Fibroblast of lung (primary cell): ENCODE data around the gene CNOT3. TPM values are rescaled to one million over a fixed set of nuclear protein-coding genes. Genes with fewer than 3 reads are reported as not detected.

Source experiments
- DNase-seq, 2 donors: peaks; one replicate each; pipeline versions ENCODE4 v3.0.0 to v3.0.0-alpha.2; 2010; ENCODE audit warnings: low read depth in 2 of 2
- H2AFZ ChIP-seq: 2 replicates; pipeline ENCODE4 v1.5.1; 2012; ENCODE audit warnings: low read length, control low read depth, inconsistent platforms
- H3K27ac ChIP-seq: 2 replicates; pipeline ENCODE4 v1.5.1; 2011; ENCODE audit warnings: low read length, control low read depth; ENCODE audit not compliant: insufficient read depth
- H3K27me3 ChIP-seq: 2 replicates; pipeline ENCODE4 v1.5.1; 2011; ENCODE audit warnings: mild to moderate bottlenecking, low read length; ENCODE audit not compliant: control insufficient read depth, insufficient read depth
- H3K36me3 ChIP-seq: 2 replicates; pipeline ENCODE4 v1.5.1; 2011; ENCODE audit warnings: low read length; ENCODE audit not compliant: control insufficient read depth, insufficient read depth
- H3K4me1 ChIP-seq: 2 replicates; pipeline ENCODE4 v1.5.1; 2011; ENCODE audit warnings: low read length; ENCODE audit not compliant: control insufficient read depth, insufficient read depth; ENCODE audit errors: extremely low read depth
- H3K4me2 ChIP-seq: 2 replicates; pipeline ENCODE4 v1.5.1; 2011; ENCODE audit warnings: low read length, control low read depth; ENCODE audit not compliant: insufficient read depth; ENCODE audit errors: extremely low read depth
- H3K4me3 ChIP-seq, 4 experiments: fragments of 200-600 bp in 1 of 4; sonication (generic) in 1 of 4; replicated peaks in 1 of 4; 2 replicates each; pipeline ENCODE4 v1.5.1; 2011 to 2016; ENCODE audit warnings: low read length in 4 of 4, low read depth in 3 of 4, mild to moderate bottlenecking in 3 of 4, control low read depth in 2 of 4, inconsistent platforms in 1 of 4, mixed read lengths in 1 of 4; ENCODE audit not compliant: insufficient read depth in 1 of 4; ENCODE audit errors: control extremely low read depth in 1 of 4
- H3K79me2 ChIP-seq: 2 replicates; pipeline ENCODE4 v1.5.1; 2012; ENCODE audit warnings: mild to moderate bottlenecking, low read length, inconsistent platforms; ENCODE audit not compliant: control insufficient read depth, insufficient read depth
- H3K9ac ChIP-seq: 2 replicates; pipeline ENCODE4 v1.5.1; 2011; ENCODE audit warnings: mild to moderate bottlenecking, low read length, control low read depth; ENCODE audit not compliant: insufficient read depth
- H3K9me3 ChIP-seq: 2 replicates; pipeline ENCODE4 v1.5.1; 2012; ENCODE audit warnings: low read depth, low read length; ENCODE audit not compliant: control insufficient read depth, insufficient read depth
- H4K20me1 ChIP-seq: 2 replicates; pipeline ENCODE4 v1.5.1; 2011; ENCODE audit warnings: low read length; ENCODE audit not compliant: control insufficient read depth, insufficient read depth; ENCODE audit errors: extremely low read depth
- EZH2 ChIP-seq: IDR thresholded peaks from 2 replicates; pipeline ENCODE4 v1.5.1; 2012; ENCODE audit warnings: low read length, control low read depth, mild to moderate bottlenecking; ENCODE audit errors: missing control alignments
- polyA plus RNA-seq, 2 donors: library from polyadenylated mRNA; depleted of rRNA in 1 of 2; stranded (reverse) in 1 of 2; unstranded in 1 of 2; fragments of >200 nt; gene quantifications; 2 replicates each; pipeline ENCODE4 v1.2.1, GENCODE V29; 2011 to 2012; ENCODE audit warnings: missing spikeins in 1 of 2
- total RNA-seq: library from RNA; depleted of rRNA; stranded (reverse); fragments of >200 nt; gene quantifications from 2 replicates; pipeline ENCODE4 v1.2.1, GENCODE V29; 2014
- TF ChIP-seq, protein P1 (sequence below), 2 donors: IDR thresholded peaks in 1 of 2; conservative IDR thresholded peaks in 1 of 2; 1 replicate in 1 of 2; 2 replicates in 1 of 2; pipeline ENCODE4 v1.5.1; 2011 to 2012; ENCODE audit warnings: low read length in 2 of 2, control low read depth in 1 of 2, inconsistent platforms in 1 of 2, low read depth in 1 of 2, mild to moderate bottlenecking in 1 of 2

The CNOT3 gene
- total and polyA plus RNA-seq, 2 donors (not counting 1 experiment from before 2014, with no cell fraction given), result 10.4 to 10.7 TPM

DNA sequence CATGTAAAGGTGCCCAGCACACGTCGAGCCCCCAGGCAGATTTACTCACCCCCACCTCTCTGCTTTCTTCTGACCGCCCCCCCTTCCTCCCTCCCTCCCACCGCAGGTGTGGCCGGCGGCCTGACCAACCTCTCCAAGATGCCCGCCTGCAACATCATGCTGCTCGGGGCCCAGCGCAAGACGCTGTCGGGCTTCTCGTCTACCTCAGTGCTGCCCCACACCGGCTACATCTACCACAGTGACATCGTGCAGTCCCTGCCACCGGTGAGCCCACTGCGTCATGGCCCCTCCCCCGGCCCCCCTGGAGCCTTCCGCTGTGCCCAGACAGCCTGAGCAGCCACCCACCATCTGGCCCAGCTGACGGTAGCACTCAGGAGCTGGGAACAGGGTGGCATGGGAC lies 13.2 kb upstream of the CNOT3 start:
- Histone ChIP-seq H3K9me3 (no peaks in the 10 kb centered on the region), H3K79me2 (no peaks in the 10 kb centered on the region), H4K20me1 (no peaks in the 10 kb centered on the region), H2AFZ (no peak overlapping the region), H3K27ac (no peak overlapping the region), H3K36me3 (peaks cover 28% of the 10 kb centered on the region), H3K27me3 (no peaks in the 10 kb centered on the region), H3K4me3 (no peak overlapping the region), H3K4me2 (no peak overlapping the region), H3K9ac (no peak overlapping the region), H3K4me1 (no peaks in the 10 kb centered on the region)
- TF ChIP-seq, protein P1, sequence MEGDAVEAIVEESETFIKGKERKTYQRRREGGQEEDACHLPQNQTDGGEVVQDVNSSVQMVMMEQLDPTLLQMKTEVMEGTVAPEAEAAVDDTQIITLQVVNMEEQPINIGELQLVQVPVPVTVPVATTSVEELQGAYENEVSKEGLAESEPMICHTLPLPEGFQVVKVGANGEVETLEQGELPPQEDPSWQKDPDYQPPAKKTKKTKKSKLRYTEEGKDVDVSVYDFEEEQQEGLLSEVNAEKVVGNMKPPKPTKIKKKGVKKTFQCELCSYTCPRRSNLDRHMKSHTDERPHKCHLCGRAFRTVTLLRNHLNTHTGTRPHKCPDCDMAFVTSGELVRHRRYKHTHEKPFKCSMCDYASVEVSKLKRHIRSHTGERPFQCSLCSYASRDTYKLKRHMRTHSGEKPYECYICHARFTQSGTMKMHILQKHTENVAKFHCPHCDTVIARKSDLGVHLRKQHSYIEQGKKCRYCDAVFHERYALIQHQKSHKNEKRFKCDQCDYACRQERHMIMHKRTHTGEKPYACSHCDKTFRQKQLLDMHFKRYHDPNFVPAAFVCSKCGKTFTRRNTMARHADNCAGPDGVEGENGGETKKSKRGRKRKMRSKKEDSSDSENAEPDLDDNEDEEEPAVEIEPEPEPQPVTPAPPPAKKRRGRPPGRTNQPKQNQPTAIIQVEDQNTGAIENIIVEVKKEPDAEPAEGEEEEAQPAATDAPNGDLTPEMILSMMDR (conservative IDR thresholded peaks at IDR 0.05 in 1 of 2, IDR thresholded peaks at IDR 0.05 in 1 of 2; ENCODE audit: low read depth in 1 of 2, low read length in 2 of 2), result no peak
- TF ChIP-seq EZH2, result no peak
- no peak for DNase-seq

DNA sequence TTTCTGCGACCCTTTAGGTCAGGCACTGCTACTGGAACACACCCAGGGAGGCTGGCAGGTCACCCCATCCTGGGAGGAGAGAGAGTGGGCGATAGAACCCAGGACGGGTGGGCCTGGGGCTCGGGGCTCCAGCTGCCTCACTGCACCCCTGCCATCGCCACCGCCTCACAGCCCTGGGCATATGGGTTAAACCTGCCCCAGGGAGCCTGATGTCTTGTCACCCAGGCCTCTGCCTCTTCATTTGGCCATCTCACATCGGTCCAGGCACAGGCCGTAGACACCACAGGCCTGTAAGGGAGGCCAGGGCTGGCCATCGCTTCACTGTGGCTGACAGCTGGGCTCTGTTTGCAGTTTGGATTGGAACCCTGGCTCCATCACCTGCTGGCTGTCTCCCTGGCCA lies 11.8 kb upstream of the CNOT3 start:
- H3K27ac ChIP-seq, result no peak overlapping the region
- no peak overlapping the region for H3K4me3 ChIP-seq
- H3K9me3 ChIP-seq, result no peaks in the 10 kb centered on the region
- peaks cover 27% of the 10 kb centered on the region for H3K36me3 ChIP-seq
- no peaks in the 10 kb centered on the region for H3K27me3 ChIP-seq
- H3K79me2 ChIP-seq, result no peaks in the 10 kb centered on the region
- no peak for DNase-seq
- no peaks in the 10 kb centered on the region for H4K20me1 ChIP-seq
- H3K4me2 ChIP-seq, result no peak overlapping the region
- no peak overlapping the region for H2AFZ ChIP-seq
- no peak for TF ChIP-seq EZH2
- TF ChIP-seq, protein P1 (conservative IDR thresholded peaks at IDR 0.05 in 1 of 2, IDR thresholded peaks at IDR 0.05 in 1 of 2; ENCODE audit: low read depth in 1 of 2, low read length in 2 of 2), result no peak
- no peaks in the 10 kb centered on the region for H3K4me1 ChIP-seq
- no peak overlapping the region for H3K9ac ChIP-seq

DNA sequence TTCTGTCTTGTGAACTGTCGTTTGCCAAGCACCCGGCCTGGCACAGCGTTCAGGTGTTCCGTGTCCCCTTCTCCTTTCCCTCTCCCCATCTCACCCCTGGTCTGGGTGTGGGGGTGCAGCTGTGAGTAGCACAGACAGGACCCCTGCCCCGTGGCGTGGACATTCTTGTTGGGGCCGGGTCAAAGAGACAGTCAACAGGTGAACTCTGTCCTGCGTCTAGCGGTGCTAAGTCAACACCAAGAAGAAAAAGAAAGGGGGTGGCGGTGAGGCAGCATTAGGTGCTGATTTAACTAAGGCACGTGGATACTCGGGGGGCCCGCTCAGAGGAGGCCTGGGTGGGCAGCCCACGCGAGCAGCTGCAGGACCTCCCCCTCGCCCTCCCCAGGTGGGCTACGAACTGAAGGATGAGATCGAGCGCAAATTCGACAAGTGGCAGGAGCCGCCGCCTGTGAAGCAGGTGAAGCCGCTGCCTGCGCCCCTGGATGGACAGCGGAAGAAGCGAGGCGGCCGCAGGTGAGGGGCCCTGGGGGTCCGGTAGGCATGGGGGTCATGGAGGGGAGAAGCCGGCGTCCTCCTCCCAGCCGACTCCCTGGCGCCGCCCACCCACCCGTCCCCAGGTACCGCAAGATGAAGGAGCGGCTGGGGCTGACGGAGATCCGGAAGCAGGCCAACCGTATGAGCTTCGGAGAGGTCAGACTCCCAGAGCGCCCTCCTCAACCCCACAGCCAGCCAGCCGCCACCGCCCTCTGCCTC lies 9.7 kb upstream of the CNOT3 start:
- H2AFZ ChIP-seq, result no peak overlapping the region
- H3K9me3 ChIP-seq, result no peaks in the 10 kb centered on the region
- DNase-seq, result no peak
- no peak overlapping the region for H3K4me2 ChIP-seq
- H3K27me3 ChIP-seq, result no peaks in the 10 kb centered on the region
- no peaks in the 10 kb centered on the region for H3K79me2 ChIP-seq
- H3K27ac ChIP-seq, result no peak overlapping the region
- no peak for TF ChIP-seq EZH2
- TF ChIP-seq, protein P1 (conservative IDR thresholded peaks at IDR 0.05 in 1 of 2, IDR thresholded peaks at IDR 0.05 in 1 of 2; ENCODE audit: low read depth in 1 of 2, low read length in 2 of 2), result no peak
- no peaks in the 10 kb centered on the region for H4K20me1 ChIP-seq
- no peak overlapping the region for H3K9ac ChIP-seq
- H3K4me3 ChIP-seq, result no peak overlapping the region
- no peaks in the 10 kb centered on the region for H3K4me1 ChIP-seq
- H3K36me3 ChIP-seq, result peaks cover 25% of the 10 kb centered on the region
